Activated CD8-positive, alpha-beta memory T cell treated with anti-CD3 and anti-CD28 coated beads, Interleukin-2, amount 10 ng/mL, durations not matched to agents 7 days and 5 days (primary cell): ENCODE results near the gene PHF5A. TPM values are rescaled to one million over a fixed set of nuclear protein-coding genes. Genes with fewer than 3 reads are reported as not detected.
"Not testable (repeated sequence)": the region's sequence is repeated elsewhere in the genome, so short reads cannot be mapped to it uniquely, and the experiment has no call there.

ENCODE experiments used
- ATAC-seq: fragments of 150-1000 bp; cut with Tn5 transposase; one replicate; pipeline ENCODE4 v1.10.0; 2021; ENCODE audit warnings: moderate library complexity
- CTCF ChIA-PET: fragments of 350-600 bp; sonication (Branson Sonifier 250); formaldehyde crosslinking; loops from one replicate; lab custom pipeline; 2021; ENCODE audit warnings: antibody characterized with exemption; lab: Charles Lee
- DNase-seq: peaks from one replicate; pipeline ENCODE4 v3.0.0-alpha.2; 2020
- H3K27ac Mint-ChIP-seq: one replicate; pipeline ENCODE4 v1.8.0; 2021; ENCODE audit warnings: mild to moderate bottlenecking, mixed read lengths
- H3K27me3 Mint-ChIP-seq: one replicate; pipeline ENCODE4 v1.8.0; 2021; ENCODE audit warnings: mixed read lengths
- H3K36me3 Mint-ChIP-seq: one replicate; pipeline ENCODE4 v1.8.0; 2021; ENCODE audit warnings: mild to moderate bottlenecking, mixed read lengths
- H3K4me1 Mint-ChIP-seq: one replicate; pipeline ENCODE4 v1.8.0; 2021; ENCODE audit warnings: mixed read lengths
- H3K4me3 Mint-ChIP-seq: one replicate; pipeline ENCODE4 v1.8.0; 2021; ENCODE audit warnings: mild to moderate bottlenecking, moderate library complexity, mixed read lengths
- H3K9me3 Mint-ChIP-seq: one replicate; pipeline ENCODE4 v1.8.0; 2022; ENCODE audit warnings: low read depth, mixed read lengths
- total RNA-seq, 2 experiments: library from RNA; stranded (reverse); gene quantifications; one replicate each; pipeline ENCODE4 v1.2.3, GENCODE V29; 2021

The PHF5A gene
- total RNA-seq, 2 experiments from 2014 or later, result 54.5 to 75.0 TPM

DNA sequence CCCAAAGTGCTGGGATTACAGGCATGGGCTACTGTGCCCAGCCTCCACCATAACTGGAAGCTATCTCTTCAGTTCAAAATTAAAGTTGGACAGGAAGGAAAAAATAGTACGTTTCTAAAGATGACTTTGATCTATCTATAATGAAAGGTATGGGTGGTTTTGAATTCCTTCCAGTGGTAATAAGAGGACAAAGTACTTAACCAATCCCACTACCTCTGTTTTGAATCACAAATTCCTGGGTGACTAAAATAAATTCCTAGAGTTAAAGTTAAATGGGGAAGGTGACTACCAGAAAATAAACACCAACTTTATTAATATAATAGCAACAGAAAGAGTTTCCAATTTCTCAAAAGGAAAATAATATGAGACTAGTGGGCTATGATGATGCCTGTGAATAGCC, 9.1 kb downstream of the PHF5A start:
- H3K4me1 Mint-ChIP-seq, result peaks cover 10% of the 10 kb centered on the region
- no peak overlapping the region for H3K4me3 Mint-ChIP-seq
- DNase-seq (no peak), ATAC-seq (no peak)
- H3K36me3 Mint-ChIP-seq, result peaks cover 33% of the 10 kb centered on the region
- no peaks in the 10 kb centered on the region for H3K27me3 Mint-ChIP-seq
- CTCF ChIA-PET, result interaction anchor here (1.4 to 3.6 kb wide), 2 partner anchors 9 to 56 kb away, joined by 5 to 11 read pairs; partner anchors contain the start of genes ACO2 and PHF5A
- H3K27ac Mint-ChIP-seq, result peak overlapping the region; percentile 49
- no peaks in the 10 kb centered on the region for H3K9me3 Mint-ChIP-seq

DNA sequence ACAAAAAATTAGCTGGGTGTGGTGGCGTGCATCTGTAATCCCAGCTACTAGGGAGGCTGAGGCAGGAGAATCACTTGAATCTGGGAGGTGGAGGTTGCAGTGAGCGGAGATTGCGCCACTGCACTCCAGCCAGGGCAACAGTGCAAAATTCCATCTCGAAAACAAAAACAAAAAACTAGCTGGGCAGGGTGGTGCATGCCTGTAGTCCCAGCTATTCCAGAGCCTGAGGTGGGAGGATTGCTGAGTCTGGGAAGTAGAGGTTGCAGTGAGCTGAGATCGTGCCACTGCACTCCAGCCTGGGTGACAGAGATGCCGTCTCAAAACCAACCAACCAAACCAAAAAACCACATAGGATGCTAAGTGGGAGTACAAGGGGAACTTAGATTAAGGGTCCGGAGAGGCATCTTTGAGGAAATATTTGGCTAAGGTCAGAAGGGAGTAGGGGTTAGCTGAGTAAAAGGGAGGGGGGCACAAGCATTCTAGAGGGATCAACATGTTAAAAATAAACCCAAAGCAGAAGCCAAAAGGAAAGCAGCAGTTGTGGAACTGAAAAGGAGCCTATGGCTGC, 10.2 kb downstream of the PHF5A start:
- Mint-ChIP-seq H3K27ac (peak overlapping the region; percentile 80), H3K36me3 (peaks cover 27% of the 10 kb centered on the region)

GRCh38 chr22:41448189-41448808, 20.2 kb downstream of the PHF5A start:
- H3K27ac Mint-ChIP-seq, result peak overlapping the region; percentile 96
- no peaks in the 10 kb centered on the region for H3K27me3 Mint-ChIP-seq
- peak overlapping the region; percentile 96 for H3K4me3 Mint-ChIP-seq
- peak; percentile 69 for ATAC-seq
- H3K9me3 Mint-ChIP-seq, result no peaks in the 10 kb centered on the region
- CTCF ChIA-PET, result interaction anchor here (1.0 to 1.7 kb wide), 5 partner anchors 16 to 96 kb away, joined by 3 to 8 read pairs (median 5); partner anchors contain the start of genes ACO2, PHF5A and POLR3H
- peaks cover 13% of the 10 kb centered on the region for H3K4me1 Mint-ChIP-seq
- peaks cover 4% of the 10 kb centered on the region for H3K36me3 Mint-ChIP-seq
- peak; percentile 97 for DNase-seq

More for the DNA sequence above, 10.2 kb downstream of the PHF5A start:
- CTCF ChIA-PET, result interaction anchor here (1.7 to 3.6 kb wide), 2 partner anchors 13 to 55 kb away, joined by 3 to 11 read pairs; no protein-coding TSS in a partner anchor
- no peaks in the 10 kb centered on the region for H3K27me3 Mint-ChIP-seq
- ATAC-seq, result no peak
- no peak overlapping the region for H3K4me3 Mint-ChIP-seq
- H3K4me1 Mint-ChIP-seq, result peaks cover 10% of the 10 kb centered on the region
- no peaks in the 10 kb centered on the region for H3K9me3 Mint-ChIP-seq
- DNase-seq, result no peak

DNA sequence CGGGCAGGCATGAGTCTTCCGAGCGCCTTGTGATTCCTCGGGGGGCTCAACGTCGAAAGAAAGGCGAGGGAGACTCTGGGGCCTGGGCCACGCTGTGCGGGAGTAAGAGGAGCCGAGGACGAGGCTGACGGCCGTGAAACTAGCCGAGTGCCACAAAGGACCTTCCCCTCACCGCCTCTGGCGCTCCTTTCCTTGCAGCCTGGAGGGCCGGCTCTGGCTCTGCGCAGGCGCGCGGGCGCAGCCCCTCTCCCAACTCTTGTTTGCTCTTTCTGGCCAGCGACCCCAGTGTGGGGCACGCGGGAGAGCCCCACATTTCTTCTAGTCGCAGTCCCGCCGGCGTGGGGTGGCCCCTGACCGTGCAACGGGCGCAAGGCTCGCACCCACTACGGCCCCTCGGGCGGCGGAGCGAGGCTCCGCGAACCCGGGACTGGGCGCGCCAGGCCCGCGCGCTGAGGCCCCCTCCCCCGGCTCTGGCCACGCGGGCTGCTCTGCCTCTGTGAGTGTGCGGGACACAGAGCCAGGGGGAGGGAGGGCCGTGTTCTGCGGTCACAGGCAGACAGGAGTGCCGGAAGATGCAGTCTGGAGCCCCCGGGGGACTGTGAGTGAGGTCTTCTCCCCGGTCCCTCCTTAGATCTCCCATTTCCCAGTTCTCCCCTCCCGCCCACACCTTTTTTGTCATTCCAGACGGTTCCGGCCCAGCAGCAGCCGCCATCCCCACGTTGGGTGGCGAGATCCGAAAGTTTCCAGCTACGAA, 20.9 kb downstream of the PHF5A start:
- DNase-seq, result peak; percentile 74
- H3K27ac Mint-ChIP-seq, result peak overlapping the region; percentile 96
- CTCF ChIA-PET, result interaction anchor here (1.0 to 1.7 kb wide), 7 partner anchors 17 to 96 kb away, joined by 3 to 8 read pairs (median 4); partner anchors contain the start of genes ACO2, PHF5A and POLR3H
- no peaks in the 10 kb centered on the region for H3K27me3 Mint-ChIP-seq
- peak; percentile 9 for ATAC-seq
- H3K4me1 Mint-ChIP-seq, result peaks cover 19% of the 10 kb centered on the region
- no peaks in the 10 kb centered on the region for H3K9me3 Mint-ChIP-seq
- peak overlapping the region; percentile 96 for H3K4me3 Mint-ChIP-seq
- peaks cover 9% of the 10 kb centered on the region for H3K36me3 Mint-ChIP-seq

DNA sequence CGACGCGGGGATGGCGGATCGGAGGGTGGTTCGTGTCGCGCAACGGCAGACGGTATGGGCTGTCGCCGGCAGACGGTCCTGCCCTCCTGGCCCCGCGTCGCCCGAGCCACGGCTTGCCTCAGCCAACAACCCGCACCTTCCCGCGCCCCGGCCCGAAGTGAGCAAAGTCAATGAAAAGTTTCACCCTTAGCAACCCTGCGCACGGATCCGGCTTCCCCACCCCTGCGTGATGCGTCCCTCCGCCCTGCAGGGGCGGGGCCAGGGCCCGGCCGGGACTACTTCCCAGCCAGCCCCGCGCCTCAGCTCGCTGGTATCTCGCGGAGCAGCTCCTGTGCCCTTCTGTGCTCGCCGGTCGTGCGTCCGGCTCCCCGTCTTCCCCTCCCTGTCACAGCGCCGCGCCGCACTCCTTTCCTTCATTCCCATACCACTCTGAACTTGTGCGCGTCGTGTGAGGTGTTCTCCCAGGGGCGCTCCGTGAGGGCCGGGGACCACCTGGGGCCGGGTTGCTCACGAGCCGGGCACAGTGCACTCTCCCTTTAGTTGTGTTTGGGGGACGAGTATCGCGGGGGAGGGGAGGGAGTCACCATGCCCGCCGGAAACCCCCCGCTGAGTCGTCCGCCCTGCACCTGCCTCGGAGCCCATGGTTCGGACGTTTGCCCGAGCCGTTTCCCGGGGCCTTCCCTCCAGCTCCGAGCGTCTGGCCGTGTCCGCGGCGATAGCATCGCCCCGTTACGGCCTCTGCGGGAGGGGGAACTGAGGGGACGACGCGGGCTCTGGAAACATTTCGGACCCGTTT, 21.7 kb downstream of the PHF5A start, which contains the start of gene TOB2:
TOB2 (minus strand) TSS at position 163 of the 796 bp plus-strand sequence. CDS start 9,456 bp downstream, outside the sequence.
- DNase-seq (peak; percentile 96), ATAC-seq (peak; percentile 67)
- peaks cover 12% of the 10 kb centered on the region for H3K36me3 Mint-ChIP-seq
- CTCF ChIA-PET, result interaction anchor here (0.6 to 2.2 kb wide), 8 partner anchors 9 to 220 kb away, joined by 3 to 9 read pairs (median 3); partner anchors contain the start of genes ACO2 and PHF5A
- peak within 1 kb of the TSS; percentile 96 for H3K27ac Mint-ChIP-seq
- H3K9me3 Mint-ChIP-seq, result no peaks in the 10 kb centered on the region
- no peaks in the 10 kb centered on the region for H3K27me3 Mint-ChIP-seq
- peaks cover 24% of the 10 kb centered on the region for H3K4me1 Mint-ChIP-seq
- H3K4me3 Mint-ChIP-seq, result peak within 1 kb of the TSS; percentile 96

DNA sequence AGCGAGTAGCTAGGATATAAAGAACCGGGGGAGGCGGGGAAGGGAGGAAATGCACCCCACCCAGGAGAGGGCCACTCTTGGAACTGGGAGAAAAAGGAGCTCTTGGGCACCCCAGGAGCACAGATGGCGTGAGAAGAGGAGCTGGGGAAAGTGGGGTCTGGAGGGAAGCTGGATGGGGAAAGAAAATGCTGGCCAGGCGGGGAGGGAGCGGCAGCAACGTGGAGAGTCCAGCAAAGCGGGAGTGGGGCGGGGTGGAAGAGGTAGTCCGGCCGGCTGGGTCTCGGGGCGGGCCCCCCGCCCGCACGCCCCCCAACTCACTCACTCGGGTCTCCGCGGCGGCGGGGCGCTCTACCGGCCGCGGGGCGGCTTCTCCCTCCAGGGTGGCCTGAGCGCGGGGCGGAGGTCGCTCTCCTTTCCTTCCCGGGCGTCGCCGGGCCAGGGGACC, 22.4 kb downstream of the PHF5A start:
- ATAC-seq (no peak), DNase-seq (peak; percentile 51)
- Mint-ChIP-seq H3K9me3 (no peaks in the 10 kb centered on the region), H3K4me3 (peak overlapping the region; percentile 96), H3K36me3 (peaks cover 13% of the 10 kb centered on the region), H3K4me1 (peaks cover 26% of the 10 kb centered on the region), H3K27me3 (no peaks in the 10 kb centered on the region), H3K27ac (peak overlapping the region; percentile 96)
- CTCF ChIA-PET, result interaction anchor here (0.6 to 2.2 kb wide), 11 partner anchors 9 to 800 kb away, joined by 3 to 9 read pairs (median 3); partner anchors contain the start of genes ACO2 and PHF5A

DNA sequence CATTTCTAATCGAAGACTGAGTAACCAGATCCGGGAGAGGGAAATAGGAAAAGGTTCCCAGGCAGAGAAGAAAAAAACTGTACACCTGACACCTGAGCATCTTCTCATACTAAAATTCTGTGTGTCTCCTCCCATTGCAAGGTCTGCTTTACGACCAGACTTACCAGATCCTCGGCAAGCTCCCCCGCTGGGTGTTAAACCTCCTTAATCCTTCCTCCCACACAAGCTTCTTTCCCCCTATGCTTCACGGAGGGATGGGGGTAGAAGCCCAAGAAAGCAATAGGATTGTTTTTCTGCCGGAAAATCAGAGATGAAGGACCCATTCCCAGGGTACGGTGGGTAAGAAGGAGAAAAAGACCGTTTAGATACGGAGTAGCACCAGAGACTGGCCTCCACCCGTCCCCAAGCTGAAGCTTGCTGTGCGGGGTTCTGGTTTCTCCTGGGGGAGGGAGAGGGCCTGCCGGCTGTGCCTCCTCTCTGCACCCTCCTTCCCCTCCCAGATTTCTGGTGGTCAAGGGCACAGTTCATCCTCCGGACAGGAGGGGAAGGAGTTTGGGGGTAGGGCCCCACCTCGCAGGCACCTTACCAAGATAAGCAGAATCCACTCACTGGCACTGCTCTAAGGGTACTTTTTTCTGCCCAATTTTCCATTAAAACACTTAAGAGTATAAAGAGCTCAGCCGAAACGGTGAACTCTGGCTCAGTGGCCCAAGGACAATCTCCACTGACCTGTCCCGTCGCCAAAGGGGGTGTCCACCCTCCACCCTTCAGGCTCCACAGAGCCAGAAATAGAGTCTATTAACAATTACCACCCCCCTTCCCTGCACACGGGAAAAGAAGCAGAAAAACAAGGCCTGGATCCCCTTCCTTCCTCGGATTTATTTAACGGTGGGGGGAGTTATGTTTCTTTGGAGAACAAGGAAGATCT, 23.1 kb downstream of the PHF5A start:
- peaks cover 13% of the 10 kb centered on the region for H3K36me3 Mint-ChIP-seq
- H3K9me3 Mint-ChIP-seq, result no peaks in the 10 kb centered on the region
- DNase-seq, result peak; percentile 53
- peak overlapping the region; percentile 96 for H3K4me3 Mint-ChIP-seq
- no peaks in the 10 kb centered on the region for H3K27me3 Mint-ChIP-seq
- CTCF ChIA-PET, result interaction anchor here (0.5 to 2.2 kb wide), 8 partner anchors 12 to 799 kb away, joined by 3 to 9 read pairs (median 4); partner anchors contain the start of genes ACO2 and PHF5A
- peaks cover 26% of the 10 kb centered on the region for H3K4me1 Mint-ChIP-seq
- peak overlapping the region; percentile 96 for H3K27ac Mint-ChIP-seq
- no peak for ATAC-seq

- DNase-seq, result peak; percentile 91
- H3K27me3 Mint-ChIP-seq, result no peaks in the 10 kb centered on the region
- H3K4me1 Mint-ChIP-seq, result peaks cover 28% of the 10 kb centered on the region
- ATAC-seq, result peak; percentile 50
- CTCF ChIA-PET, result interaction anchor here (0.9 to 2.2 kb wide), 6 partner anchors 13 to 222 kb away, joined by 3 to 9 read pairs (median 4); partner anchors contain the start of genes ACO2 and PHF5A
- peak overlapping the region; percentile 96 for H3K27ac Mint-ChIP-seq
- H3K36me3 Mint-ChIP-seq, result peaks cover 13% of the 10 kb centered on the region
- no peaks in the 10 kb centered on the region for H3K9me3 Mint-ChIP-seq
- peak overlapping the region; percentile 96 for H3K4me3 Mint-ChIP-seq
Measured at GRCh38 chr22:41444360-41445128, 23.9 kb downstream of the PHF5A start.

DNA sequence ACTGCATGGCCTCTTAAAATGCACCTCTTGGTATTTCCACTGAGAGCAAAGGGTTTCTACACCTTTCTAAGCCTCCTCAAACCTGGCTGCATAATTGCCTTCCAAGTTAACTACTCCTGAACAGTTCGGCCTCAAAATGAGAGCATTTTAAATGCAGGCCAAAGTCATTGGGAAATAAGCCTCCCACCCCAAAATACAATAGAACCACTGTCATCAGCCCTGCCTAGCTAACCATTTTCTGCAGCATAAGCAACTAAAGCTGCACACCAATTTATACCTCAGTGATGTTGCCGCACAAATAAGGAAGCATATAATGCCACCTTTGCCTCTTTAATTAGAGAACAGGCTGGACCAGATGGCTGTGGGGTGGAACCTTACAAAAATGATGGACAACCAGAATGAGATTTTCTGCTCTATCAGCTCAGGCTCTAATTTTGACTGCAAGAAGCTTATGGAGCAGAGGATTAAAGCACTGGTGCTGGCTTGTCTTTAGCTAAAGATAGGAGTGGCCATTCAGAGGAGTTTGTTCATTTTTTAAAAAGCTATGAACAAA, 26.2 kb downstream of the PHF5A start:
- DNase-seq, result no peak
- Mint-ChIP-seq H3K4me3 (no peak overlapping the region), H3K9me3 (no peaks in the 10 kb centered on the region), H3K27ac (no peak overlapping the region), H3K4me1 (peaks cover 21% of the 10 kb centered on the region), H3K36me3 (peaks cover 17% of the 10 kb centered on the region), H3K27me3 (no peaks in the 10 kb centered on the region)
- no peak for ATAC-seq
- CTCF ChIA-PET, result interaction anchor here (1.2 to 1.3 kb wide), 2 partner anchors 10 to 31 kb away, joined by 3 read pairs; no protein-coding TSS in a partner anchor

GRCh38 chr22:41440511-41440910, 28.0 kb downstream of the PHF5A start:
- H3K9me3 Mint-ChIP-seq, CTCF ChIA-PET, ATAC-seq, H3K27me3 Mint-ChIP-seq, DNase-seq, H3K4me3 Mint-ChIP-seq: not testable (repeated sequence)
- Mint-ChIP-seq H3K4me1 (peaks cover 24% of the 10 kb centered on the region), H3K27ac (peak overlapping the region; percentile 32), H3K36me3 (peaks cover 30% of the 10 kb centered on the region)
